MM.1S (cell line): ENCODE measurements around the gene ATPAF1.

Experiments used
- DNase-seq: peaks from one replicate; pipeline ENCODE4 v3.0.0-alpha.2; 2015
- H2AFZ ChIP-seq: fragments of 300-600 bp; sonication (generic); 2 replicates; pipeline ENCODE4 v1.6.0; 2016; ENCODE audit warnings: antibody characterized with exemption, low read length
- H3F3A ChIP-seq: fragments of 300-600 bp; sonication (generic); 2 replicates; pipeline ENCODE4 v1.6.1; 2016; ENCODE audit warnings: mild to moderate bottlenecking, antibody characterized with exemption, low read length, moderate library complexity, mixed read lengths; ENCODE audit not compliant: insufficient read depth
- H3K27ac ChIP-seq: fragments of 300-600 bp; sonication (generic); 2 replicates; pipeline ENCODE4 v1.5.1; 2016; ENCODE audit warnings: mild to moderate bottlenecking, low read length
- H3K27me3 ChIP-seq: fragments of 300-600 bp; sonication (generic); replicated peaks from 2 replicates; pipeline ENCODE4 v1.6.0; 2016; ENCODE audit warnings: low read length; ENCODE audit not compliant: insufficient read depth
- H3K36me3 ChIP-seq: fragments of 300-600 bp; sonication (generic); replicated peaks from 2 replicates; pipeline ENCODE4 v1.6.1; 2016; ENCODE audit warnings: mild to moderate bottlenecking, low read length, mixed read lengths; ENCODE audit not compliant: insufficient read depth
- H3K4me1 ChIP-seq: fragments of 300-600 bp; sonication (generic); 2 replicates; pipeline ENCODE4 v1.6.1; 2016; ENCODE audit warnings: low read length, mixed read lengths
- H3K4me2 ChIP-seq: fragments of 300-600 bp; sonication (generic); 2 replicates; pipeline ENCODE4 v1.6.0; 2016; ENCODE audit warnings: low read depth, low read length
- H3K4me3 ChIP-seq: fragments of 300-600 bp; sonication (generic); 2 replicates; pipeline ENCODE4 v1.5.1; 2016; ENCODE audit warnings: low read length, mixed read lengths
- H3K79me2 ChIP-seq: fragments of 300-600 bp; sonication (generic); 2 replicates; pipeline ENCODE4 v1.6.1; 2016; ENCODE audit warnings: mixed run types, low read length, mixed read lengths
- H3K9ac ChIP-seq: fragments of 300-600 bp; sonication (generic); 2 replicates; pipeline ENCODE4 v1.6.1; 2016; ENCODE audit warnings: low read length, mixed read lengths
- H3K9me2 ChIP-seq: fragments of 300-600 bp; sonication (generic); replicated peaks from 2 replicates; pipeline ENCODE4 v1.6.1; 2016; ENCODE audit warnings: mild to moderate bottlenecking, low read length, mixed read lengths; ENCODE audit not compliant: insufficient read depth
- H3K9me3 ChIP-seq: fragments of 300-600 bp; sonication (generic); replicated peaks from 2 replicates; pipeline ENCODE4 v1.6.1; 2016; ENCODE audit warnings: mild to moderate bottlenecking, low read length, mixed read lengths; ENCODE audit not compliant: insufficient read depth
- H4K20me1 ChIP-seq: fragments of 300-600 bp; sonication (generic); 2 replicates; pipeline ENCODE4 v1.6.1; 2016; ENCODE audit warnings: mild to moderate bottlenecking, low read length, moderate library complexity, mixed read lengths; ENCODE audit not compliant: insufficient read depth
- EZH2 ChIP-seq: fragments of 300-600 bp; sonication (generic); optimal IDR thresholded peaks from 2 replicates; pipeline ENCODE3; 2017; ENCODE audit warnings: low read depth, mild to moderate bottlenecking, antibody characterized with exemption, low read length, mixed read lengths
- EZH2phosphoT487 ChIP-seq: fragments of 300-600 bp; sonication (generic); IDR thresholded peaks from 2 replicates; pipeline ENCODE4 v1.6.1; 2018; ENCODE audit warnings: antibody characterized with exemption, low read length
- TF ChIP-seq, protein P1 (sequence below): fragments of 300-600 bp; sonication (generic); IDR thresholded peaks from 2 replicates; pipeline ENCODE4 v1.5.1; 2016; ENCODE audit warnings: antibody characterized with exemption, low read length, mixed read lengths

ATPAF1 gene

DNA sequence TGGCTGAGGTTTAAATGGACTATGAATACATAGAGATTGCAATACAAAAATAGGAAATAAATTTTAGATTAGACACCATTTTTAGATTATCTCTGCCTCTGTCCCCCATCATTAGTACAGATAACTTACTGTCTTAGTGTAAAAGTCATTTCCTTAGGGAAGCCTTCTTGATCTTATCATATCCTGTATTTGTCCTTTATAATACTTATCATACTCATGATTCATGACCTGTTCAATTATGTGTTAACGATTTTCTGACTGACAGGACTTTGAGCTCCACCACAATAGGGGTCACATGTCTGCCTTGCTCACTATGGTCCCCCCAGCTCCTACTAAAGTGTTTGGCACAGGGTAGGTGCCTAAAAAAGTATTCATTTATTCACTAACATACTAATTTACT lies 18.1 kb upstream of the ATPAF1 start:
- H4K20me1 ChIP-seq = no peaks in the 10 kb centered on the region
- no peak overlapping the region for H3K27ac ChIP-seq
- peaks cover 28% of the 10 kb centered on the region for H3K4me1 ChIP-seq
- H3K27me3 ChIP-seq = no peaks in the 10 kb centered on the region
- no peak overlapping the region for H3K4me3 ChIP-seq
- no peak for DNase-seq
- H3K9me2 ChIP-seq = no peaks in the 10 kb centered on the region
- no peak overlapping the region for H3K9ac ChIP-seq
- H3K4me2 ChIP-seq = no peak overlapping the region
- TF ChIP-seq, protein P1, sequence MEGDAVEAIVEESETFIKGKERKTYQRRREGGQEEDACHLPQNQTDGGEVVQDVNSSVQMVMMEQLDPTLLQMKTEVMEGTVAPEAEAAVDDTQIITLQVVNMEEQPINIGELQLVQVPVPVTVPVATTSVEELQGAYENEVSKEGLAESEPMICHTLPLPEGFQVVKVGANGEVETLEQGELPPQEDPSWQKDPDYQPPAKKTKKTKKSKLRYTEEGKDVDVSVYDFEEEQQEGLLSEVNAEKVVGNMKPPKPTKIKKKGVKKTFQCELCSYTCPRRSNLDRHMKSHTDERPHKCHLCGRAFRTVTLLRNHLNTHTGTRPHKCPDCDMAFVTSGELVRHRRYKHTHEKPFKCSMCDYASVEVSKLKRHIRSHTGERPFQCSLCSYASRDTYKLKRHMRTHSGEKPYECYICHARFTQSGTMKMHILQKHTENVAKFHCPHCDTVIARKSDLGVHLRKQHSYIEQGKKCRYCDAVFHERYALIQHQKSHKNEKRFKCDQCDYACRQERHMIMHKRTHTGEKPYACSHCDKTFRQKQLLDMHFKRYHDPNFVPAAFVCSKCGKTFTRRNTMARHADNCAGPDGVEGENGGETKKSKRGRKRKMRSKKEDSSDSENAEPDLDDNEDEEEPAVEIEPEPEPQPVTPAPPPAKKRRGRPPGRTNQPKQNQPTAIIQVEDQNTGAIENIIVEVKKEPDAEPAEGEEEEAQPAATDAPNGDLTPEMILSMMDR = no peak
- TF ChIP-seq EZH2phosphoT487 (no peak), EZH2 (no peak)
- peaks cover 19% of the 10 kb centered on the region for H3F3A ChIP-seq
- no peaks in the 10 kb centered on the region for H3K79me2 ChIP-seq
- peaks cover 19% of the 10 kb centered on the region for H3K36me3 ChIP-seq
- no peaks in the 10 kb centered on the region for H3K9me3 ChIP-seq
- no peak overlapping the region for H2AFZ ChIP-seq

DNA sequence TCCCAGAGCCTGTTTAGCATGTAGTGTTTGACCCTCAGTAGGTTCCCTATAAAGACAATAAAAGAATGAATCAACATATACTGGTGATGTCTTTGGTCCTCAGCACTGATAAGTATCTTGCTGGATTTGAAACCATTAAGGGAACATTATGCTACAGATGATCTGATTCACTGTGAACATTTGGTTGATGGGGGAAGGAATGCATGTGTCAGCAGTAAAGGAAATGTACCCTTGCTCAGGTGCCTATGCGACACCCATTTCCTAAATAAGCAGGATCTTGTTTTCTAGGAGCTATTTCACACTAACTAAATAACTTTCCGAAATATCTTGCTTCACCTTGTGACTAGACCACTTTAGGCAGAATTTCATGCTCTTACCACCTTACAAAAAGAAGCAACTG lies 16.5 kb upstream of the ATPAF1 start:
- H3K9me3 ChIP-seq = no peaks in the 10 kb centered on the region
- H3K36me3 ChIP-seq = peaks cover 19% of the 10 kb centered on the region
- H3K27me3 ChIP-seq = no peaks in the 10 kb centered on the region
- no peak overlapping the region for H3K4me3 ChIP-seq
- H3K27ac ChIP-seq = no peak overlapping the region
- no peaks in the 10 kb centered on the region for H3K79me2 ChIP-seq
- no peak overlapping the region for H3K4me2 ChIP-seq
- peaks cover 12% of the 10 kb centered on the region for H3K4me1 ChIP-seq
- H3K9ac ChIP-seq = no peak overlapping the region
- no peaks in the 10 kb centered on the region for H3K9me2 ChIP-seq
- TF ChIP-seq, protein P1 = no peak
- TF ChIP-seq EZH2 (no peak), EZH2phosphoT487 (no peak)
- peaks cover 8% of the 10 kb centered on the region for H3F3A ChIP-seq
- no peaks in the 10 kb centered on the region for H4K20me1 ChIP-seq
- no peak for DNase-seq
- H2AFZ ChIP-seq = no peak overlapping the region

DNA sequence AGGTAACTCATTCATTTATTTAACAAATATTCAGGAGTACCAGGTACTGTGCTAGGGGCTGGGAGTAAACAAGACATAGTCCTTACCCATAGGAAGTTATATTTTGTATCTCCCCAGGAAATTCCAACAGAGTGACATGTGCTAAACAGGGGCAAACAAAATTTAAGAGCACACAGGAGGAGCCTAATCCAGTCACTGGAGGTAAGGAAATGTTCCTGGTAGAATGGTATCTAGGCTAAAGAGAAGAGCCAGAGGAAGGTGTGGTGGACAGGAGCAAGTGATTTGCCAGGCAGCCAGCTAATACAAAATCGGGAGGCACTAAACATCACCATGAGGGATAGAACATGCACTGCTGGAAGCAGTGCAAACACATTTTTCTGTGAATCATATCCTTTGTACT lies 13.9 kb upstream of the ATPAF1 start:
- Histone ChIP-seq H3K9me2 (no peaks in the 10 kb centered on the region), H3K36me3 (peaks cover 11% of the 10 kb centered on the region), H2AFZ (no peak overlapping the region), H3K27me3 (no peaks in the 10 kb centered on the region), H3K9me3 (no peaks in the 10 kb centered on the region), H3K4me2 (no peak overlapping the region), H3K27ac (no peak overlapping the region), H3K9ac (no peak overlapping the region), H3K79me2 (no peaks in the 10 kb centered on the region), H4K20me1 (no peaks in the 10 kb centered on the region), H3F3A (no peaks in the 10 kb centered on the region), H3K4me3 (no peak overlapping the region), H3K4me1 (peaks cover 2% of the 10 kb centered on the region; the same call in 1 of the 2 replicates)
- no peak for DNase-seq
- TF ChIP-seq EZH2phosphoT487 = no peak
- no peak for TF ChIP-seq EZH2
- TF ChIP-seq, protein P1 = no peak
